NK-92 treated with Interleukin-12 subunit alpha and Interleukin-12 subunit beta, amount 100 ng/mL, for 24 hours (cell line): ENCODE results near the gene ALAD.

Experiments
- DNase-seq: peaks from one replicate; lab custom pipeline; 2025; lab: John Stamatoyannopoulos, UW

The ALAD gene

DNA sequence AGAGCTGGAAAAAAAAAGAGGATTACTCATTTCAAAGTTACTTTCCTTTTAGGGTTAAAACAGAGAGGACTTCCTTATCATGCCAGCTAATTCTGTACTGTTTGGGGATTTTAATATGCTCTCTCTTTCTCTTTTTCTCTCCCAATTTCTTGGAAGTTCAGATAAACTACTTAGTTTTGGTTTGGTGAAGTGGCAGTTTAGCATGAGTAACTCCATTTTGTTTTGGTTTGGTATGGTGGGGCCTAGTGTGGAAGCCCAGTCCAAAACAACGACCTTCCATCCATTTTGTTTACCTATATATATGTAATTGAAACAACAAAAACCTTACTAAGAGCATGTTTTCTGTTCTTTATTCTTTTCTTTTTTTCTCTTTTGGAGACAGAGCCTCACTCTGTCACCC, 55.4 kb downstream of the ALAD start:
- DNase-seq, result no peak

GRCh38 chr9:113345190-113345589, 55.9 kb downstream of the ALAD start:
- no peak for DNase-seq

DNA sequence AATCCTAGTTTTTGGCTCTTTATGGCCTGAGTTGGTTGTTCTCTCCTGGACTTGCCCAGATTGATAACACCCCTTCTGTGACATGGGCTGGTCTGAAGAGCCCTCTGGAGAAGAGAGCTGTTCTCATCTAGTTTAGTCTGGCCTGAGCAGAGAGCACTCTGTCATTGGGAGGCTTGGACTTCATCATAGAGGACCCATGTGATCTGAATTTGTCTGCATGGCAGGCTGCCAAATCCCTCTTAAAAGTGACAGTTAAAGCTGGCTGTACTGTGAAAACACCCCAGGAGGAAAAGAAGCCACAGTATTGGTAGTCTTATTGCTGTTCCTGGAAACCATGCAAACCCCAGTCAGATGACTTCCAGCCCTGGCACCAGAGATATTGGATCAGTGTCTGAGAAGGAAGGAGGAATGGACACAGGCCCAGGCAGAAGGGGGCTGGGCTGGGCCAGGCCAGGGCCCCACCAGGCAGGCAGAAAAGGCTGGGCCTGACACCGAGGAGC, 57.3 kb downstream of the ALAD start:
- no peak for DNase-seq

DNA sequence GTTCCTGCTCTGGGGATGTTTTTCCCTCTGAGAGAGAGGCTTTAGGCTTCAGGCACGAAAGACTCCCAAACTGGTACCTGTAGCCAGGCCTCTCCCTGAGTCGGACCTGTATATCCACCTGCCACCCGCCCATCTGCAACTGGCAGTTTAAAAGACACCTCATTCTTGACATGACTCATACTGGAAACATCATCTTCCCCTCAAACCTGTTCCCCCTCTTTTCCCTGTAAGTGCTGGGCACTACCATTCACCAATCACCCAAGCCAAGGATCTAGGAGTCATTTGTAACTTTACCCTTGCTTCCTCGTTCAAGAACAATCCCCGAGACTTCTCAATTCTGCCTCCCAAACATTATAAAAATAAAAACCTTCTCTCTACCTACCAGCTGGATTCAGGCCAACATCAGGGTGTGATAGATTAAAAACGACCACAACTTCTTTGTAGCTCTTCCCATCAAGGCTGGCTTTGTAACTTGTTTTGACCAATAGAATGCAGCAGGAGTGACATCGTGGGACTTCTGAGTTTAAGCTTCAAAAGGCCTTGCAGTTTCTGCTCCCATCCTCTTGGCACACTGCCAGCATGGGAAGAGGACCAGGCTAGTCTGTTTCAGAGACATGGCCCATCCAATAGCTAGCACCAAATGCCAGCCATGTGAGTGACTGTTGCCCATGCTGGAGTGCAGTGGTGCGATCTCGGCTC, 59.2 kb downstream of the ALAD start:
- DNase-seq, result no peak

DNA sequence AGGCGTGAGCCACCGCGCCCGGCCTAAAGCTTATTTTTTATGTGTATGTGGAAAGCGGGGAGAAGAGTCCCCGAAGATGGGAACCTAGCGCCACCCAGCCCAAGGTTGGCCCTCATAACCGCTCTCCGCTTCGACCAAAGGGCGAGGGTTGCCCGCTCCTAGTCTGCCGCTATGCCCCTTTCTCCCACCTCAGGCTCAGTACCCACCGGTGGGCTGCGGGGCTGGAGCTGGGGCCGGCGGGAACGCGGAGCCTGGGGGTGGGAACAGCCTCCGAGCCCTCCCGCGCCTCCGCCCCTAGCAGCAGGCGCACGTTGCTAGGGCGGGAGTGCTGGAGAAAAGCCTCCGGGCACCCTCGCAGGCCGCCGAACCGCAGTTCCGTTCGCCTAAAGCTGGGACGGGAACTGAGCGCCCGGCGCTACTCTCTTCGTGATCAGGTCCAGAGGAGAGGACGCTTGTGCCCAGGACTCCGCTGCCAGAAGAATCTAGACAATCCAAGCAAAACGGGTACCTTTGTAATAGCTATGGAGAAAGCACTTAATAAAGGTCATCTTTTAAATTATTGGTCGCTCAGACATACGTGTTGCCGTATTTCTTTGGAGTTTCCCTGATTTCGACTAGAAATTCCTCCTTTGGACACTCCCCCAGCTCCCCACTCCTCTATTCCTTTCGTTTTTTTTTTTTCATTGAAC, 60.9 kb downstream of the ALAD start, which contains the start of gene WDR31:
Gene WDR31, minus strand, starts transcription at position 265 of the 689 bp plus-strand sequence. CDS start 8,253 bp downstream, outside the sequence.
- peak; percentile 62 for DNase-seq

GRCh38 chr9:113337714-113338113, 63.4 kb downstream of the ALAD start:
- no peak for DNase-seq
